Stomach (tissue), 9 donors: Measurements from ENCODE around the gene C9orf78. TPM values are rescaled to one million over a fixed set of nuclear protein-coding genes. Genes with fewer than 3 reads are reported as not detected.
A peak's percentile ranks its signal among the peaks of the same experiment; 100 is the strongest.

ENCODE experiments used
- DNase-seq, 2 donors: peaks; one replicate each; pipeline versions ENCODE4 v3.0.0 to v3.0.0-alpha.2; 2013 to 2019
- H3K27ac ChIP-seq, 5 donors: fragments of 200-600 bp in 4 of 5; sonication (generic) in 4 of 5; one replicate each; pipeline ENCODE4 v1.5.1; 2013 to 2019; ENCODE audit warnings: mild to moderate bottlenecking in 1 of 5, moderate library complexity in 1 of 5
- H3K27me3 ChIP-seq, 3 donors: fragments of 200-600 bp; sonication (generic); one replicate each; pipeline ENCODE4 v1.5.1; 2017 to 2019; ENCODE audit warnings: mixed run types in 1 of 3
- H3K36me3 ChIP-seq, 4 donors: fragments of 200-600 bp; sonication (generic); 1 replicate in 3 of 4; 2 replicates in 1 of 4; pipeline ENCODE4 v1.5.1; 2016 to 2019
- H3K4me1 ChIP-seq, 4 donors: fragments of 200-600 bp; sonication (generic); one replicate each; pipeline ENCODE4 v1.5.1; 2016 to 2019
- H3K4me3 ChIP-seq, 4 donors: fragments of 200-600 bp; sonication (generic) in 3 of 4; one replicate each; pipeline ENCODE4 v1.5.1; 2016 to 2019; ENCODE audit warnings: mild to moderate bottlenecking in 1 of 4
- H3K9me3 ChIP-seq, 4 donors: fragments of 200-600 bp; sonication (generic); one replicate each; pipeline ENCODE4 v1.5.1; 2016 to 2019
- CTCF ChIP-seq, 7 experiments: fragments of 450-650 bp in 4 of 7; fragments of 200-600 bp in 3 of 7; sonication (generic) in 3 of 7; IDR thresholded peaks; one replicate each; pipeline ENCODE4 v1.5.1; 2016 to 2019; ENCODE audit warnings: antibody characterized with exemption in 7 of 7, control low read depth in 2 of 7, mild to moderate bottlenecking in 1 of 7
- EP300 ChIP-seq: sonication (generic); formaldehyde crosslinking; IDR thresholded peaks from one replicate; pipeline ENCODE4 v1.6.1; 2017; ENCODE audit warnings: antibody characterized with exemption
- POLR2A ChIP-seq, 4 donors: fragments of 450-650 bp; IDR thresholded peaks; one replicate each; pipeline ENCODE4 v1.6.1; 2016; ENCODE audit warnings: antibody characterized with exemption in 4 of 4, control low read depth in 2 of 4, mild to moderate bottlenecking in 1 of 4, moderate library complexity in 1 of 4
- POLR2AphosphoS5 ChIP-seq, 3 donors: sonication (generic); formaldehyde crosslinking; IDR thresholded peaks; one replicate each; pipeline ENCODE4 v1.6.1; 2016; ENCODE audit warnings: antibody characterized with exemption in 3 of 3
- WGBS, 5 donors: extraction: QIAGEN DNeasy Blood & Tissue Kit in 3 of 5; methylation state at CpG; one replicate each; pipeline versions ENCODE4 v1.1.5 to v1.1.7; 2013 to 2018; 5-methylcytosine and 5-hydroxymethylcytosine counted together
- intact Hi-C: fragments of 100-400 bp; cut with DNase I; formaldehyde crosslinking; loops from one replicate; pipeline ENCODE4 v1.15.1; 2023; ENCODE audit warnings: low total_unique reads
- polyA plus RNA-seq, 3 donors: library from polyadenylated mRNA; stranded (reverse); fragments of 200-250 nt; gene quantifications; one replicate each; pipeline ENCODE4 v1.2.3, GENCODE V29; 2013
- total RNA-seq, 5 donors: library from RNA; depleted of rRNA; stranded (reverse); fragments of >200 nt; gene quantifications; one replicate each; pipeline versions ENCODE4 v1.1.0 to v1.2.3, GENCODE V29; 2014 to 2016
- donor health status: healthy with polysubstance abuse.
- donor health status: Bipolar disorder and iron deficiency.
- donor health status: healthy.

The C9orf78 gene
- total and polyA plus RNA-seq, 8 donors = 18.7 to 67.5 (median 43.8) TPM

GRCh38 chr9:129848712-129849441 lies 13.8 kb upstream of the C9orf78 start:
- no peak for DNase-seq
- TF ChIP-seq POLR2AphosphoS5 (IDR thresholded peaks at IDR 0.05) = no peak
- TF ChIP-seq POLR2A (IDR thresholded peaks at IDR 0.05) = no peak
- no peak for TF ChIP-seq CTCF (IDR thresholded peaks at IDR 0.05)
- TF ChIP-seq EP300 = no peak
- intact Hi-C loops = no loop called here
- WGBS, 5 donors = 72 to 89% (median 88%) methylated on average over 3 to 4 of the region's 4 CpGs
- H3K36me3 ChIP-seq = peaks cover 34 to 44% (median 42%) of the 10 kb centered on the region in 4 donors
- no peak overlapping the region for H3K4me3 ChIP-seq
- no peaks in the 10 kb centered on the region for H3K27me3 ChIP-seq
- peaks cover 0 to 50% (median 4%) of the 10 kb centered on the region in 4 donors for H3K4me1 ChIP-seq
- H3K27ac ChIP-seq = no peak overlapping the region
- no peaks in the 10 kb centered on the region for H3K9me3 ChIP-seq

DNA sequence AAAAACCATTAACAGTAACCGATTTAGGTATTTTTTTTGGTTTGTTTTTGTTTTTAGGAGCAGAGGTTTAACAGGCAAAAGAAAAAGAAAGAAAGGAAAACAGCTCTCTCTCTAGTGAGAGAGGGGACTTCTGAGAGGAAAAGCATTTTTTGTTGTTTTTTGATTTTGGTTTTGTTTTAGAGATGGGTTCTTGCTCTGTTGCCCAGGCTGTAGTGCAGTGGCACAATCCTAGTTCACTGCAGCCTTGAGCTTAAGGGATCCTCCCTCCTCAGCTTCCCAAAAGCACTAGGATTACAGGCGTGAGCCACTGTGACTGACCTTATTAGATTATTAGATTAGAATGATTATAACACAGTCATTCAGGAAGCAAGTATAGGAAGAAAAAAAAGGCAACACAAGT lies 10.3 kb upstream of the C9orf78 start:
- Histone ChIP-seq H3K36me3 (peaks cover 5 to 18% (median 15%) of the 10 kb centered on the region in 4 donors), H3K27me3 (no peaks in the 10 kb centered on the region), H3K4me3 (no peak overlapping the region), H3K4me1 (peaks cover 0 to 29% (median 1%) of the 10 kb centered on the region in 4 donors), H3K9me3 (no peaks in the 10 kb centered on the region), H3K27ac (no peak overlapping the region)
- DNase-seq = no peak
- whole genome bisulfite sequencing, 5 donors = 64 to 75% (median 70%) methylated on average over 2 of the region's 2 CpGs
- no peak for TF ChIP-seq POLR2A (IDR thresholded peaks at IDR 0.05)
- no peak for TF ChIP-seq EP300
- TF ChIP-seq CTCF (IDR thresholded peaks at IDR 0.05) = no peak
- TF ChIP-seq POLR2AphosphoS5 (IDR thresholded peaks at IDR 0.05) = no peak
- intact Hi-C loops = no loop called here

DNA sequence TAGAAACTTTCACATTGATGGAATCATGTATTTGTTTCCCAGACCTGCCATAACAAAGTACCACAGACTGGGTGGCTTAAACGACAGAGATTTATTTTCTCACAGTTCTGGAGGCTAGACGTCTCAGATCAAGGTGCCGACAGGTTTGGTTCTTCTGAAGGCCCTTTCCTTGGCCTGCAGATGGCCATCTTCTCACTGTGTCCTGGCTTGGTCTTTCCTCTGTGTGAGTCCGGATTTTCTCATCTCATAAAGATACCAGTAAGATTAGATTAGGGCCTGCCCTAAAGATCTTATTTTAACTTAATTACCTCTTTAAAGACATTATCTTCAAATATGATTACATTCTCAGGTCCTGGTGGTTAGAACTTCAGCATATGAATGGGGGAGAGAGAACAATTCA lies 6.0 kb upstream of the C9orf78 start:
- TF ChIP-seq CTCF (IDR thresholded peaks at IDR 0.05) = no peak
- no peak for TF ChIP-seq POLR2AphosphoS5 (IDR thresholded peaks at IDR 0.05)
- TF ChIP-seq POLR2A (IDR thresholded peaks at IDR 0.05) = no peak
- TF ChIP-seq EP300 = no peak
- WGBS, 5 donors = 60 to 66% (median 63%) methylated on average over 4 of the region's 4 CpGs
- Histone ChIP-seq H3K27me3 (no peaks in the 10 kb centered on the region), H3K4me3 (no peak overlapping the region), H3K27ac (no peak overlapping the region), H3K4me1 (peaks cover 8 to 51% (median 25%) of the 10 kb centered on the region in 4 donors), H3K36me3 (peaks cover 0 to 9% (median 7%) of the 10 kb centered on the region in 4 donors), H3K9me3 (no peaks in the 10 kb centered on the region)
- peak in 1 of 2 donors; percentile 27 for DNase-seq
- intact Hi-C loops = no loop called here

DNA sequence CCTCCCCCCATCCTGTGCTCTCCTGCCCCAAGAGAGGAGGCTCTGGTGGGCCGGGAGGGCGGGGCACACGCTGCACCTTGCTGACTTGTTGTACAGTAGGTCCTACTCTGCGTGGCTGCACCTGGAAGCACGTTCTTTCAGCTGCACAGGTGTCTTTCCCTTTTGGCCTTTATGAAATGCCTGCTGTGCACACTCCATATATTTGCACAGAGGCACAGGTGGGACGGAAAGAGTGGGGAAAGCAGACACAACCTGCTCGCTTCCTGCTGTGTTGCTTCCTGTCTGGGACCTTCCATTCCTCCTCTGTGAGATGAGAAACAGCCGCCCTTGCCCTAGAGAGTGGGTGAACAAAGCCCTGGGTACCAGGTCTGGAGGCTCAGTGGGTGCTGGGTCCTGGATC lies 5.0 kb upstream of the C9orf78 start:
- Histone ChIP-seq H3K4me1 (peaks cover 10 to 46% (median 29%) of the 10 kb centered on the region in 4 donors), H3K27me3 (no peaks in the 10 kb centered on the region), H3K4me3 (no peak overlapping the region), H3K9me3 (no peaks in the 10 kb centered on the region), H3K27ac (no peak overlapping the region), H3K36me3 (peaks cover 0 to 9% (median 7%) of the 10 kb centered on the region in 4 donors)
- intact Hi-C loops = no loop called here
- DNase-seq = peak in 1 of 2 donors; percentile 25
- no peak for TF ChIP-seq POLR2A (IDR thresholded peaks at IDR 0.05)
- no peak for TF ChIP-seq CTCF (IDR thresholded peaks at IDR 0.05)
- TF ChIP-seq EP300 = no peak
- no peak for TF ChIP-seq POLR2AphosphoS5 (IDR thresholded peaks at IDR 0.05)
- 70 to 82% (median 76%) methylated on average over 8 of the region's 8 CpGs for WGBS, 5 donors
